Cerebellar cortex (tissue), 1 donor: ENCODE results near the gene DUSP7.
A peak's percentile ranks its signal among the peaks of the same experiment; 100 is the strongest.

Source experiments
- DNase-seq: peaks from one replicate; pipeline ENCODE4 v3.0.0-alpha.2; 2015; ENCODE audit warnings: low spot score

DUSP7 gene

DNA sequence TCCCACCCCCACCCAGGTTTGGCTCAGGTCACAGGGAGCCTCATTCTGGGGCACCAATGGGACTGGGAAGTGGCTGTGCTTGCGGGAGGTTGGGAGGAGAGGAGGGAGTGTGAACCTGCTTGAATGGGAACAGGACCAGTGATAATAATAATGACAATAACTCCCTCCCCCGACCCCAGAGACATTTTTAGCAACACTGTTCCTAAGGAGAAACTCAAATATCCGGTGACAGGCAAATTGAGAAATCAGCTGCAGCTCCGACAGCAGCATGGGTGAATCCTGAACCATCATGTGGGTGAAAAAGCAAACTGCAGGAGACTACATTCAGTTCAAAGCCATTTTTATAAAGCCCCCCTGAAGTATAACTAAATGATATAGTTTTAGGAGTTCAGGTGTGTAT is 49.1 kb downstream of the DUSP7 start:
- DNase-seq, result no peak

DNA sequence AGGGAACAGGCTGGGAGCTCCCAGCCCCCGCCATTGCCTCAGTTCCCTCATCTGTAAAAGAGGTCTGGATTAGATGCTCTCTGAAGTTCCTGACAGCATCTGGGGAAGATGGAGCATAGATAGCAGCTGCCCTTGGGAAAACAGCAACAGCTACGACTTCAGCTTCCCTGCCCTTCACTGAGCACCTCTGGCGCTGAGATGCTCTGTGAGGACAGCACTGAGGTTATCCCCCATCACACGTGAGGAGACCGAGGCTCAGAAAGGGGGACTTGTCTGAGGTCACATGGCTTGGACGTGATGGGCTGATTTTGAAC is 49.6 kb downstream of the DUSP7 start:
- no peak for DNase-seq

DNA sequence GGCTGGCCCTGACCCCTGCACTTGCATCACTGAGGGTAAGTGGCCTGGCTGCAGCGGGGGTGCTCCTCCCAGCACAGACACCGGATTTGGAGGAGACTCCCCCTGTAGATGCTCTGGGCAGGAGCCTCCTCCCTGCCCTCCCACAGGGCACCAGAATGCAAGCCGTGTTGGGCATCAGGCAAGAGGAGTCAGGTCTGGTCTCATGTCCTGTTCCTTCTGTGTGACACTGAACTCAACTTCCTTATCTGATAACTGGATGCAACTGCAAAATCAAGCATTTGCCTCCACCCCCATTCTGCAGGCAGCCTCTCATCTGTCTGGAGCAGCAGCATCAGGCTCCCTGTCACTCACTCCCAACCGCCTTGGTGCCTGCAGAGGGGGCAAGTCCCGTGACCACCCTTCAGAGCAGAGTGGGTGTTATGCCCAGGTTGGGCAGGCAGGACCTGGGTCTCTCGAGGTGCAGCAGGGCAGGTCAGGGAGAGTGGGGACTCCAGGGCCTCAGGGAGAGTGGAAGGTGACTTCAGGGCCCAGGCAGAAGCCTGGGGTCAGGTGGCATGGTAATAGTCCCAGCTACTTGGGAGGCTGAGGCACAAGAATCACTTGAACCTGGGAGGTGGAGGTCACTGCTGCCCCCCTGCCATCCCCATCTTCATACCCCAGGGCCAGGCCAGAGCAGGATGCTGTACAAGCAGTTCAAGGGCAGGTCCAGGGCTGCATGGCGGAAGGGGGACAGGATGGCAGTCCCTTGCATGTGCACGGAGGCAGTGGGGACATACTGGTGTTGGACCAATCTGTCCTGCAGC is 50.2 kb downstream of the DUSP7 start:
- DNase-seq, result no peak

DNA sequence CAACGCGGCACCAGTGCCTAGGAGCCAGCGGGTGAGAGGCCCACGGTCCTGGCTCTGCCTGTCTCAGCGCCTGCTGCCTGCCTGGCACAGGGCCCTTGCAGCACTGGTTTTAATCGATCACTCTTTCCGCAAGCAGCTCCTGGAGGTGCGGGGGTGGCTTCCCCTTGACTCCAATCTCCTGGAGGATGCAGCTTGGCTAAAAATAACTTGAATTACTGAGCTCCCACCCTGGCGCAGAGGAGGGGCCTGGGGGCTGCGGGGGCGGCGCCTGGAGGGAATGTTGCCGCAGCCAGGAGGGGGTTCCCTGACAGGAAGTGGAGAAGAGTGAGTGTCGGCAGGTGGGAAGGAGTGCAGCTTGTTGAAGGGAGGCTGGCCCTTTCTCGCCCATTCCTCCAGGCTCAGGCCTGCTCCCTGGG is 50.8 kb downstream of the DUSP7 start:
- no peak for DNase-seq

DNA sequence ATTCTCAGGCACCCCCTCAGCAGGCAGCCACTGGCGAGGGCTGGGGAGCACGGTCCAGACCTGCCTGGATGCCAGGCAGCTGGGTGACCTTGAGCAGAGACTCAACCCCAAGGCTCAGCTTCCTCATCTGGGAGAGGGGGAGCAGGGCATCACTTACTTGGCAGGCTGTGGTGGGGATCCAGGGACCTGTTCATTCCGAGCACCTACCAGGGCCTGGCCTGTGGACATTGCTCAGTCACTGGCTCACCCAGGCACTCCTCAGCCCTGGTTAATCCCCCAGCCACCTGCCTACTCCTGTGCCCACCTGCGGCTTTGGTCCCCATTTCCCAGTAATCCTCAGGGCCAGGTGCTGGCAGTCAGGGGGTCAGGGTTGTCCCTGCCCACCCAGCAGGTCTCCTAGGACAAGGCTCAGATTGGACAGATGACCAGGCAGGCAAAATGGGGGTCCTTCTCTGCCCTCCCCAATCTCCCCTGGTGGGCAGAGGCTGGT is 51.4 kb downstream of the DUSP7 start:
- DNase-seq, result no peak

DNA sequence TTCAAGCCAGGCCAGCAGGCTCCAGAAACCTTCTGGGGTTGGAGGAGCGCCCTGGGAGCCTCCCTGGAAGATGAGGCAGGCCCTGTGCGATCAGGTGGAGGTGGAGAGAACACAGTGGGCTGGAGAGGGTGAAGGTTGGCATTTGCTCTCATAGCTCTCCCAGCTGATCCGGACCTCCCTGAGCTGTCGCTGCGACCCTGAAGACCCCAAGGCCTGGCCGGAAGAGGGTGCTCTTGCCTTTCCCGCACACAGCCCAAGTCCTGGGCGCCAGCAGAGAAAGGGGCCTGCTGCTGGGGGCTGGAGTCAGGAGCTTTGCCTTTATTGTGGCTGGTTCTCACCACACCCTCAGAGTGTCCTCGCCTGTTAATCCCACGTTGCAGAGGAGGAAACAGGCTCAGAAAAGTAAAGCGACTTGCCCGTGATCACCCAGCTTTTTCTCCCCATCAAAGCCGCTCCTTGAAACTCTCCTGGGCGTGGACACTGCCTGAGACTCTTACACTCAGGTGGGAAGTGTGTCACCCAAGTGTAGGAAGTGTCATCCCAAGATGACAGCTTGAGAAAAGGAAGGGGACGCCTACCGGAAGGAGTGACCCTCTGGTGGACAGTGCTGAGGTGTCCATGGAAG is 52.1 kb downstream of the DUSP7 start:
- peak; percentile 51 for DNase-seq

DNA sequence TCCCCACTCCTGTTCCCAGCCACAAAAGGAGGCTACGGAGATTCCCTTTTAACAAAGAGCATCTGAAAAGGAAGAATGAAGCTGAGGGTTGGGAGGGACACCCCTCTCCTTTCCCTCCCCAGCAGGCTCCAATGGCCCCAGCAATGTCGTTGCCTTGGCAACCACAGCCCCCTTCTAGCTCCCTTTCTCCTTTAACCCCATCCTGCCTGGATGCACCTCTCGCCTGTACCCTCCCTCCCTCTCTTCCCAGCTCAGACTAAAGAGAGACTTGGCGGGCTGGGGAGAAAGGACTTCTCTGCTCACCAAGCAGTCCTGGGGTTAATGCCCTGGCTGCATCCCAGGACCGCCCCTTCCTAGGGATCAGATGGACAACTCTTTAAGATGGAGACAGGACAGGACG is 53.6 kb downstream of the DUSP7 start:
- DNase-seq, result no peak

DNA sequence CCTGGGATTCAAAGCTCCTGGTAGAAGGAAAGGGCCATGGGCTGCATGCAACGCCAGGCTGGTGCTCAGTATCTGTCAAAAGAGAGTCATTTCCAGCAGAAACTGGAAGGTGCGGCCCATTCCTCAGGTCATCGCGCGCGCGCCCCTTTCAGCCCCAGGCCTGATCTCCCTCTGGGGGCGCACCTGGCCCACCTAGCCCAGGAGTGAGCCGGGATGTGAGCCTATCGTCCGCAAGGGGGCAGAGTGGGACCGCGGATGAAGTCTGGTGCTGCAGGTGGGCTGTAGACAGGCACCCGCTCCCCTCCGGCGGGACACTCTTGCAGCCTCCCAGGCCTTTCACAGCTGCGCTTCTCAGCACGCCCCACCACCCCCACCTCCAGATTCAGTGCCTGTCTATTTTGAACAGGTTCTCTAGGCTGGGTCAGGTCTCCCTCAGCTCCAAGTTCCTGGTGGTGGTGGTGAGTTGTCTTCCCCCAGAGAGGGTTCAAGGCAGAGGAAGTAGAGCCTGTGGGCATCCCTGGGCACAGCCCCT is 54.9 kb downstream of the DUSP7 start:
- peak; percentile 88 for DNase-seq

DNA sequence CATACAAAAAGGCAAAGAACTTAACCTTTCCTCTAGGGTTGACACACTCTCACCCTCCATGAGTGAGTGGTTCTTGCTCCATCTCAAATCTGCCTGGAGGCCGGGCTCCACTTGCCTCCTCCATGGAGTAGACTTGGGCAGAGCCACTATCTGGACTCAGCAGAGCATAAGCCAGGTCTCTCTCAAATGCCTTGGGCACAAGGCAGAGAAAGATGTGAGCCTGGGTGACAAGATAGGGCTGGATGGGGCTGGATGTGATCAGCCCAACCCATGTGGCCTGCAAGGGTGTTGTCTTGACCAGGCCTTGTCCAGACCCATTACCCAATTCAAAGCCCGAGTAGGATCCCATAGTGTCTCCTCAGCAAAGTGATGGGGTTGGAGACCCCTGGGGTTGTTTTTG is 56.5 kb downstream of the DUSP7 start:
- DNase-seq, result no peak
